Subcutaneous adipose tissue (tissue), 4 donors: Measurements from ENCODE around the gene ABHD17C. TPM values are rescaled to one million over a fixed set of nuclear protein-coding genes. Genes with fewer than 3 reads are reported as not detected.

Experiments used
- small RNA-seq: library from RNA; depleted of rRNA; stranded (forward); fragments of <200 nt; gene quantifications from one replicate; pipeline ENCODE3, GENCODE V24; 2016
- total RNA-seq, 4 donors: library from RNA; depleted of rRNA; stranded (reverse); fragments of >200 nt; gene quantifications; one replicate each; pipeline ENCODE4 v1.1.0, GENCODE V29; 2016
- TF ChIP-seq, protein P1 (sequence below): fragments of 450-650 bp; IDR thresholded peaks from one replicate; pipeline ENCODE4 v1.5.1; 2016; ENCODE audit warnings: low read depth, mild to moderate bottlenecking, control low read depth, antibody characterized with exemption, moderate library complexity

Gene ABHD17C
- total RNA-seq, 4 donors from 2014 or later = 0.57 to 2.8 (median 1.7) TPM

DNA sequence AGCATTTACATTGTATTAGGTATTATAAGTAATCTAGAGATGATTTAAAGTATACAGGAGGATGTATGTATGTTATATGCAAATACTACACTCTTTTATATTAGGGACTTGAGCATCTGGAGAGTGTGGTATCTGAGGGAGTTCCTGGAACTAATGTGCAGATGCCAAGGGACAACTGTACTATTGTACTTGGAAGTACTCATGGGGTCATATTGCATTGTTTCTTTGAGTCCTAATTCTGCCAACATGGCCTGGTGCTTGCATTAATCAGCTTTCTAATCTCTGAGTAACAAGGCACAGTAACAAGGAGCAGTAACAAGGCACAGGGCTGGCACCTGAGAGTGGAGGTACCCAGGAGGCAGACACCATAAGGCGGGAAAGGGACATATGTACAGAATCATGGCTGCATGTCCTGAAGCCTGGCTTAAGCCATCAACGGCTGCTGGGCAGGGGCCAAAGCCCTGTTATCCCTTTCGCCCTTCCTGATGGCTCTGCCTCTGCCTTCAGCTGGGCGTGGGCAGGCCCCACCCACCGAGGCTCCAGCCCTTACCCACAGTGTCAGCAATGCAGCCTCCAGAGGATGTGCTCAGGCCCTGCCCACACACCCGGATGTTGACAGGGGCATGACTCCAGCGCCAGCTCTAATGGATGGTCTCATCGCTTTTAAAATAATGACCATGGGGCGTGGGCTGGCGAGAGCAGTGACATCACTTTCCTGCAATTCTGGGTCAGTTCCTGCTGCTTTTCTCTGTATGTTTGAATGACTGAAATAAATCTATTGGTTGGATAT, 107.0 kb downstream of the ABHD17C start:
- TF ChIP-seq, protein P1, sequence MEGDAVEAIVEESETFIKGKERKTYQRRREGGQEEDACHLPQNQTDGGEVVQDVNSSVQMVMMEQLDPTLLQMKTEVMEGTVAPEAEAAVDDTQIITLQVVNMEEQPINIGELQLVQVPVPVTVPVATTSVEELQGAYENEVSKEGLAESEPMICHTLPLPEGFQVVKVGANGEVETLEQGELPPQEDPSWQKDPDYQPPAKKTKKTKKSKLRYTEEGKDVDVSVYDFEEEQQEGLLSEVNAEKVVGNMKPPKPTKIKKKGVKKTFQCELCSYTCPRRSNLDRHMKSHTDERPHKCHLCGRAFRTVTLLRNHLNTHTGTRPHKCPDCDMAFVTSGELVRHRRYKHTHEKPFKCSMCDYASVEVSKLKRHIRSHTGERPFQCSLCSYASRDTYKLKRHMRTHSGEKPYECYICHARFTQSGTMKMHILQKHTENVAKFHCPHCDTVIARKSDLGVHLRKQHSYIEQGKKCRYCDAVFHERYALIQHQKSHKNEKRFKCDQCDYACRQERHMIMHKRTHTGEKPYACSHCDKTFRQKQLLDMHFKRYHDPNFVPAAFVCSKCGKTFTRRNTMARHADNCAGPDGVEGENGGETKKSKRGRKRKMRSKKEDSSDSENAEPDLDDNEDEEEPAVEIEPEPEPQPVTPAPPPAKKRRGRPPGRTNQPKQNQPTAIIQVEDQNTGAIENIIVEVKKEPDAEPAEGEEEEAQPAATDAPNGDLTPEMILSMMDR = no peak

DNA sequence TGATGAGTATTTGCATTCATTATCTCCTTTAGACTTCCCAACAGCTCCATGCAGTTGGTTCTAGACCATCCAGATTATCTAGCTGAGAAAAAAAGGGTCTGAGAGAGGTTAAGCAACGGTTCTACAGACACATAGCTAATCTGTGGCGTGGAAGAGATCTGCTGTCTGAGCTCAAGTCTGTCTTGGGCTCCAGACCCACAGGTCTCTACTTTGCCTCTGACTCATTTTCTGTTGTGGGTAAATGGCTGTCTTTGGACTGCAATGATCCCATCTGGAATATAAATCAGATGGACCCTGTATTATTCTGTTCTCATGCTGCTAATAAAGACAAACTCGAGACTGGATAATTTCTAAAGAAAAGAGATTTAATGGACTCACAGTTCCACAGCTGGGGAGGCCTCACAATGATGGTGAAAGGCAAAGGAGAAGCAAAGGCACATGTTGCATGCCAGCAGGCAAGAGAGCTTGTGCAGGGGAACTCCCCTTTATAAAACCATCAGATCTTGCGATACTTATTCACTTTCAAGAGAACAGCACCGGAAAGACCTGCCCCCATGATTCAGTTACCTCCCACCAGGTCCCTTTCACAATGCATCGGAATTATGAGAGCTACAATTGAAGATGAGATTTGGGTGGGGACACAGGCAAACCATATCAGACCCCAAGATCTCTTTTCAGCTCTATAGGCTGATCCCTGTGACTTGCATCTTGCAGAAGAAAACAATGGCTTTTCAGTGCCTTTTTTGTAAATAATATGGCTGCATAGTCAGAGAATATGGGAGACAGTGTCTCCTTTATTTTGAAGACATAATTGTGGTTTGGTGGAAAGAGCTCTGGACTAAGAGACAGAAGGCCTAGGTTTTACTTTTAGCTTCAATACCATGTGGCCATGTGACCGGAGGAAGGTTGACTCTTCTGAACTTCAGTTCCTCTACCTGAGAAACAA, 108.7 kb downstream of the ABHD17C start:
- TF ChIP-seq, protein P1 = no peak

DNA sequence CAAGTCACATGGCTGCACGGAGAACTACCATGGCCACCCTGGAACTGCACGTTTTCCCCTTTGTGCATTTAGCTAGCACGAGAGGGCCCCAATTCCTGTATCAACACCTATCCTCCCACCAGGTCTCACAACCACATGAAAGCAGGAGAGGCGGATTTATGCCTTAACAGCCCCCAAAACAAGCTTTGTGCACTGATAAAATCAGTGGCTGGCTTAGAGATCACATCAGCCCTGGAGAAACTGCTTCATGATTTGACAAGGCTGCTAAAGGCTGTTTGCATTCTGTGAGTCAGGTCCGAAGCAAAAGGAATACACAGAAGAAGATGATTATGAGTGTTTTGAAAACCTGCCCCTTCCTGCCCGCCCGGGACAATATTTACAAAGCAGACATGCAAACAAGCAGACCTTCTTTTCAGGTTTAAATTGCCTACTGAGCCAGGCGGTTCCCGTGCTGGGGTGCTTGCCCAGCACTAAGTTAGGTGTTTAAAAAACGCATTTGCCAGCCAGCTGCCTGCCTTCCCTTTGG, 109.9 kb downstream of the ABHD17C start:
- TF ChIP-seq, protein P1 = no peak

Small RNAs within 50 kb of the gene (small RNA-seq; reads per million reads assigned to genes)
- not detected for gene RNU6-380P

Other genes with a start within 250 kb of the ABHD17C start
- gene CEMIP, start 84.1 kb downstream of the ABHD17C start, total RNA-seq = under 1 TPM in 1 of 4 donors, not detected in 3; 0.17 TPM